Psoas muscle (tissue), 8 donors: ENCODE data around the gene BCL11A. TPM values are rescaled to one million over a fixed set of nuclear protein-coding genes. Genes with fewer than 3 reads are reported as not detected.

Experiments used
- ATAC-seq, 4 donors: fragments of 200-7000 bp; cut with Tn5 transposase; one replicate each; pipeline ENCODE4 v1.9.1; 2020; ENCODE audit warnings: moderate library complexity in 3 of 4, mild to moderate bottlenecking in 2 of 4
- DNase-seq, 2 donors: peaks; one replicate each; pipeline ENCODE4 v3.0.0-alpha.2; 2020
- H3K27ac ChIP-seq: fragments of 200-600 bp; one replicate; pipeline ENCODE4 v1.8.0; 2022
- H3K27me3 ChIP-seq, 3 donors: fragments of 200-600 bp in 1 of 3; one replicate each; pipeline versions ENCODE4 v1.6.1 to v1.8.0; 2013 to 2022; ENCODE audit warnings: low read length in 2 of 3, mild to moderate bottlenecking in 2 of 3, moderate library complexity in 1 of 3; ENCODE audit not compliant: insufficient read depth in 3 of 3
- H3K36me3 ChIP-seq, 2 donors: fragments of 200-600 bp in 1 of 2; one replicate each; pipeline versions ENCODE4 v1.6.1 to v1.8.0; 2013 to 2022; ENCODE audit warnings: low read depth in 1 of 2, mild to moderate bottlenecking in 1 of 2, moderate library complexity in 1 of 2; ENCODE audit not compliant: insufficient read depth in 1 of 2
- H3K4me1 ChIP-seq: fragments of 200-600 bp; one replicate; pipeline ENCODE4 v1.8.0; 2022
- H3K4me3 ChIP-seq: fragments of 200-600 bp; one replicate; pipeline ENCODE4 v1.8.0; 2022; ENCODE audit warnings: mild to moderate bottlenecking
- H3K9me3 ChIP-seq: fragments of 200-600 bp; one replicate; pipeline ENCODE4 v1.8.0; 2022
- CTCF ChIP-seq: fragments of 200-600 bp; IDR thresholded peaks from one replicate; pipeline ENCODE4 v1.8.0; 2022; ENCODE audit warnings: antibody characterized with exemption
- WGBS, 3 donors: extraction: QIAGEN DNeasy Blood & Tissue Kit; methylation state at CpG; one replicate each; pipeline versions ENCODE4 v1.1.6 to v1.1.7; 2013; 5-methylcytosine and 5-hydroxymethylcytosine counted together
- intact Hi-C, 2 donors: fragments of 100-400 bp; cut with DNase I; formaldehyde crosslinking; loops; one replicate each; pipeline versions ENCODE4 v1.11.0 to v1.14.2; 2022
- polyA plus RNA-seq, 3 donors: library from polyadenylated mRNA; stranded (reverse); fragments of 200-250 nt; gene quantifications; one replicate each; pipeline ENCODE4 v1.2.3, GENCODE V29; 2013
- total RNA-seq, 4 donors: library from RNA; stranded (reverse); fragmentation: NEBNext Ultra II Directional in 2 of 4; extraction: Animal tissue kit (Norgen Biotek cat#: 25700) in 2 of 4; gene quantifications; one replicate each; pipeline versions ENCODE4 v1.2.1 to v1.2.4, GENCODE V29; 2021 to 2023
- donor health status: healthy with polysubstance abuse.
- donor health status: DM: no; HTN: no; CAD: no; lungs with moderate emphysema.
- donor health status: Bipolar disorder and iron deficiency.
- donor health status: healthy.
- donor health status: DM: yes; HTN: yes; CAD: no.
- donor health status: DM: no; HTN: no; CAD: no.
- donor health status: DM: no; HTN: no; CAD: no.
- donor health status: DM: yes; HTN: yes; CAD: no.

The BCL11A gene
- total and polyA plus RNA-seq, 7 donors, result 0.01 to 0.66 (median 0.39) TPM; not detected in 1

DNA sequence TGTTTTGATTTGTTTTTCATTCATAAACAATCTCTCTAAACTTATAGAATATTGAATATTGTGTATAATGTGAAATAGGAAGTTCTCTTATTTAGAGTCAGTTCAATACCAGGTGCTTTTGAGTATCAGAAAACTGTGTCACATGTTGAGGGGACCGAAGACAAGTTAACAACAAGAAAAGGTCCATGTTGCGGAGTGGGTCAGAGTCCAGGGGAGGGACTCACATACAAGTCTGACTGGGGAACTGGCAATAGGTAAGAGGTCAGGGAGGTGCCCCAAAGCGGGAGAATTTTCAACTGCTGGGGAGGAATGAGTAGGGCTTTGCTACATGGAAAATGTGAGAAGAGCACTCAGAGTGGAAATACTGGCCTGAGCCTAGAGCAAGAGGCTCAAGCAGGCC lies 19.8 kb upstream of the BCL11A start:
- Histone ChIP-seq H3K4me1 (no peaks in the 10 kb centered on the region), H3K36me3 (no peaks in the 10 kb centered on the region), H3K27ac (no peak overlapping the region), H3K9me3 (no peaks in the 10 kb centered on the region), H3K4me3 (no peak overlapping the region), H3K27me3 (peaks cover 4 to 38% (median 14%) of the 10 kb centered on the region in 3 donors)
- intact Hi-C loops, result no loop called here
- ATAC-seq (no peak), DNase-seq (no peak)
- TF ChIP-seq CTCF, result no peak
- WGBS, 3 donors, result 94 to 95% (median 95%) methylated on average over 3 of the region's 3 CpGs

DNA sequence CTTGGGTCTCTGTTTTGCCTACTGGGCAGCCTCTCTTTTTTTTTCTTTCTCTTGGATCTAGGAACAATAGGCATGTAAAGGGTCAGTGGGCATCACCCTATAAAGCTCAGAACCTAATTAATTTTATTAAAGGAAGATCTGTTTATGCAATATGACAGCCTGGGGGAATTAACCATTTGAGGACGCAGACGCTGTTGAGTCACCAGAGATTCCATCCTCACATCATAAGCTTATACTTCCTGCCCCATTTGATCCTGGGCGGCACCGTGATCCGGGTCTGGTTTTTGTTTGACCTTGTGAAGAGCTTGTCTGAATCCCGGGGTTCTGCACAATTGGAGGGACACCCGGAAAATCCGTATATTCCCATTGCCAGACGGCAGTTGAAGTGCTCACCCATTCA lies 16.8 kb upstream of the BCL11A start:
- intact Hi-C loops, result no loop called here
- ATAC-seq (no peak), DNase-seq (no peak)
- no peaks in the 10 kb centered on the region for H3K36me3 ChIP-seq
- H3K27me3 ChIP-seq, result peaks cover 5 to 63% (median 23%) of the 10 kb centered on the region in 3 donors
- no peak overlapping the region for H3K4me3 ChIP-seq
- no peak for TF ChIP-seq CTCF
- no peaks in the 10 kb centered on the region for H3K4me1 ChIP-seq
- H3K9me3 ChIP-seq, result no peaks in the 10 kb centered on the region
- H3K27ac ChIP-seq, result no peak overlapping the region
- 11 to 13% (median 12%) methylated on average over 9 of the region's 9 CpGs for WGBS, 3 donors

DNA sequence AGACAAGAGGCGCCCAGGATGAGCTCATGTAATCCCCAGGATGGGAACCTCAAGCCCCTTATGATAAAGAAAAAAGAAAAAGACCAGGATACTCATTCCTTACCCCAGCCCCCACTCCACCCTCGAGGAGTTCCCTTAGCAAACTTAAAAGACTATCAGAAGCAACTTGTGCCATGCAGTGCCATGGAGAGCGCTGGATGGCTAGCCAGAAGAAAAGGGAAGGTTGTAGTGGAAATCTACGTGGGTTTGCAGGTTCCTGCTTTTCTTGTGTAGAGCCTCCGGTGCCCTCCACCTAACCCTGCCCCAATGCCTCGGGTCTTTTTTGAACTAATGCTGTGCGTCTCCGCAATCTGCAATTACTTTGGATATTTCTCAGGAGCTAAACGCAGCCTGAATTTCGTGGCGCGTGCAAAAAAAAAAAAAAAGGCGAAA lies 16.2 kb upstream of the BCL11A start:
- Histone ChIP-seq H3K9me3 (no peaks in the 10 kb centered on the region), H3K27me3 (peaks cover 5 to 65% (median 22%) of the 10 kb centered on the region in 3 donors), H3K4me1 (no peaks in the 10 kb centered on the region), H3K36me3 (no peaks in the 10 kb centered on the region), H3K4me3 (no peak overlapping the region), H3K27ac (no peak overlapping the region)
- 3 to 5% (median 4%) methylated on average over 13 of the region's 13 CpGs for WGBS, 3 donors
- ATAC-seq (no peak), DNase-seq (no peak)
- intact Hi-C loops, result no loop called here
- TF ChIP-seq CTCF, result no peak

DNA sequence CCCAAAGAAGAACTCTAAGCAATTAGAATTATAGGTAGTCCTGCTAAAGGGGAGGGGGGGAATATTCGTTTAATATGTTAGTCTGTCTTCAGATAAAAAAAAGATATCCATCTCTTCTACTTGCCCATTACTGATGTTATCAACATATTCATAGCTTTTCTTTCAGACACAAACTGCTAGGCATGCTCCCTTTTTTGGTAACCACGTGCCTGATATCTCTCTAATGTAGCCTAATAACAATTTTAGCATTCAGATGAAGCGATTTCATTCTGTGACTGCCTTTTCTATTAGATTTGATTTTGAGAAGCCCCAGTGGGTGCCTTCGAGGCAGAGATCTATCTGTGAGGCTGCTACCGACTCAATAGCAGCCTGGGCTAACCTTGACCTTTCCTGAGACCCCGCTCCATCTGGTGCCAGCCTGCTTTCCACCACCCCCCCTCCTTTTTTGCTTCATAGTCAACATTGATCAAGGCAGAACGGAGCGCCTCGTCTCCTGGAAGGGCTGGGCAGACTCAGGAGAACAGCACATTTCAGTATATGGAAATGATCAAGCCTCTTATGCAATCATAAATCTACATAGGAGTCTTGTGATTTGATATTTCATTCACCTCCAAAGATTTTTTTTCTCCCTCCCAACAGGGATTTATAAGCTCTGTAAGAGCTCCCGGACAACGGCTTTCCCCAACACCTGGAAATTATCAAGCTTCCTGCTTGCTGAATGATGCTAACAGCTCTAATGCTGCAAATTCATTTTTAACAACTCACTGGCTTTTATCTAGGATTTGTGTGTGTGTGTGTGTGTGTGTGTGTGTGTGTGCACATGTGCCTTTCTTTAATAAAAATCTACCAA lies 14.7 kb upstream of the BCL11A start:
- no peak for TF ChIP-seq CTCF
- Histone ChIP-seq H3K36me3 (no peaks in the 10 kb centered on the region), H3K27me3 (peaks cover 5 to 65% (median 18%) of the 10 kb centered on the region in 3 donors), H3K4me3 (no peak overlapping the region), H3K27ac (no peak overlapping the region), H3K9me3 (no peaks in the 10 kb centered on the region), H3K4me1 (no peaks in the 10 kb centered on the region)
- 25 to 32% (median 27%) methylated on average over 11 of the region's 11 CpGs for whole genome bisulfite sequencing, 3 donors
- DNase-seq (no peak), ATAC-seq (no peak)
- intact Hi-C loops, result no loop called here
